ENCODE data around the gene RPL37A.

The RPL37A gene

GRCh38 chr2:216549926-216550690 lies 51.5 kb downstream of the RPL37A start:
- DNase-seq, result no peak

- no peak for DNase-seq
Observed at GRCh38 chr2:216551234-216552068, 52.8 kb downstream of the RPL37A start.

- DNase-seq, result no peak
Observed at GRCh38 chr2:216553093-216553478, 54.4 kb downstream of the RPL37A start.

All from activated CD4-positive, alpha-beta T cell treated with anti-CD3 and anti-CD28 coated beads for 48 hours (primary cell).